HG03354 (cell line): ENCODE measurements around the gene QKI.
"Not testable (repeated sequence)": the region's sequence is repeated elsewhere in the genome, so short reads cannot be mapped to it uniquely, and the experiment has no call there.

Experiments used
- ATAC-seq: cut with Tn5 transposase; IDR thresholded peaks from one replicate; pipeline ENCODE4 v1.9.1; 2021; ENCODE audit warnings: mild to moderate bottlenecking; ENCODE audit not compliant: unreplicated experiment, poor library complexity, severe bottlenecking

Gene QKI

GRCh38 chr6:163435023-163435422 is 20.5 kb downstream of the QKI start:
- no peak for ATAC-seq

- ATAC-seq = no peak
These were observed 22.3 kb downstream of the QKI start for GRCh38 chr6:163436843-163437242.

- no peak for ATAC-seq
These were observed 22.9 kb downstream of the QKI start for GRCh38 chr6:163437466-163437865.

- no peak for ATAC-seq
These were observed 23.9 kb downstream of the QKI start for GRCh38 chr6:163438298-163438939.

GRCh38 chr6:163438940-163439335 is 24.4 kb downstream of the QKI start:
- ATAC-seq = peak; percentile 45

- not testable (repeated sequence) for ATAC-seq
These were observed 24.9 kb downstream of the QKI start for GRCh38 chr6:163439390-163439789.

- no peak for ATAC-seq
These were observed 25.5 kb downstream of the QKI start for GRCh38 chr6:163439997-163440396.

GRCh38 chr6:163442336-163442735 is 27.8 kb downstream of the QKI start:
- no peak for ATAC-seq

- ATAC-seq = no peak
These were observed 29.6 kb downstream of the QKI start for GRCh38 chr6:163444077-163444476.

GRCh38 chr6:163446549-163446948 is 32.0 kb downstream of the QKI start:
- ATAC-seq = no peak

GRCh38 chr6:163449076-163449475 is 34.6 kb downstream of the QKI start:
- ATAC-seq = no peak

GRCh38 chr6:163454425-163454824 is 39.9 kb downstream of the QKI start:
- ATAC-seq = no peak

- ATAC-seq = no peak
These were observed 41.0 kb downstream of the QKI start for GRCh38 chr6:163455552-163455951.

- no peak for ATAC-seq
These were observed 43.4 kb downstream of the QKI start for GRCh38 chr6:163457637-163458561.

- ATAC-seq = no peak
These were observed 44.5 kb downstream of the QKI start for GRCh38 chr6:163459007-163459406.

- no peak for ATAC-seq
These were observed 45.0 kb downstream of the QKI start for GRCh38 chr6:163459536-163459935.

GRCh38 chr6:163460307-163460782 is 45.8 kb downstream of the QKI start:
- ATAC-seq = peak; percentile 97

- no peak for ATAC-seq
These were observed 47.2 kb downstream of the QKI start for GRCh38 chr6:163461696-163462095.

GRCh38 chr6:163463180-163463579 is 48.7 kb downstream of the QKI start:
- no peak for ATAC-seq

- ATAC-seq = no peak
These were observed 49.3 kb downstream of the QKI start for GRCh38 chr6:163463795-163464194.

GRCh38 chr6:163466839-163467390 is 52.4 kb downstream of the QKI start:
- ATAC-seq = no peak
